HuH-7 (cell line): ENCODE measurements around the gene MYL10.

Source experiments
- DNase-seq: peaks from one replicate; pipeline ENCODE4 v3.0.0; 2011; ENCODE audit warnings: low spot score

MYL10 gene

GRCh38 chr7:101565601-101566209, 63.4 kb downstream of the MYL10 start:
- DNase-seq, result no peak

- no peak for DNase-seq
These were observed 64.3 kb downstream of the MYL10 start for GRCh38 chr7:101564778-101565211.

DNA sequence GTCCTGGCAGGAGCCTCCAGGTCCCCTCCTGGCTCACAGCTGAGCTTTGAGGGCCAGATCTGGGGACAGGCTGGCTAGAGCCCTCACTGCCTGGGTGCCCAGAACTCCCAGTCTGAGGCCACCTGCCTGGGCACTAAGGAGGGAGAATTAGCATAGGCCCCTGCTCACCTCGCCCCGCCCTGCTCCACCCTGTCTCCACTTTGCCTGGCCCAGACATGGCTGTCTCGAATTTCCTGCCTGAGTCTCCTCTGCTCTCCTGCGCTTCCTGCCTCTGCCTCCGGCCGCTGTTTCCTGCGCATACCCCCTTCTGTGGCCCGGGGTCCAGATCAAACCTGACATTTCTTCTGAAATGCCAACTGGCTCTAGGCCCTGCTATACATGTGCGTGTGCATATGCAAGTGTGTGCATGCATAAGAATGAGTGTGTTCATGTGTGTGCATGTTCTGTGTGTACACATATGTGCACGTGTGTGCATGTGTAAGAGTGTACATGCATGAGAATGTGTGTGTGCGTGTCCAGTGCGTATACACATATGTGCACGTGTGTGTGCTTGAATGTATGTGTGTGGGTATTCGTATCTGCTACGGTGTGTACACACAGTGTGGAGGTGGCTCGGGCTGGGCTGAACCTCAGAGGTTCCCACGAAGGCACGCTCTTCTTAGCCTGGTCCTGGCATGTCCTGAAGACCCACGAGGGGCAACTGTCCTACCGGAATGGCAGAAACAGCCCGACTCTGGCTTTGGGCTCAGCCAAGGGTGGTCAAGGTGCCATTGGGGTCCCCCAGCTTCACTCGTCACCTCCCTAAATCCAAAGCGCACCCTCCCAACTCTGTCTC, 64.9 kb downstream of the MYL10 start:
- DNase-seq, result no peak
